ENCODE measurements around the gene PPIG. TPM values are rescaled to one million over a fixed set of nuclear protein-coding genes. Genes with fewer than 3 reads are reported as not detected.
"Not testable (repeated sequence)": the region's sequence is repeated elsewhere in the genome, so short reads cannot be mapped to it uniquely, and the experiment has no call there.

The PPIG gene
- total RNA-seq, 4 donors from 2014 or later = 33.3 to 58.8 (median 37.6) TPM

GRCh38 chr2:169579044-169579443, 5.1 kb upstream of the PPIG start:
- Histone ChIP-seq H3K27me3 (no peaks in the 10 kb centered on the region), H3K4me1 (no peaks in the 10 kb centered on the region), H3K36me3 (no peaks in the 10 kb centered on the region), H3K4me3 (no peak overlapping the region), H3K9me3 (no peaks in the 10 kb centered on the region), H3K27ac (no peak overlapping the region)
- WGBS, 2 donors (ENCODE audit: low coverage in 1 of 2) = 34 to 51% methylated on average over 6 of the region's 6 CpGs
- ATAC-seq = no peak
- TF ChIP-seq POLR2A (IDR thresholded peaks at IDR 0.05) (no peak), POLR2AphosphoS5 (IDR thresholded peaks at IDR 0.05) (no peak), CTCF (IDR thresholded peaks at IDR 0.05) (no peak), EP300 (IDR thresholded peaks at IDR 0.05) (no peak)

GRCh38 chr2:169582552-169583266, 1.4 kb upstream of the PPIG start:
- H3K36me3 ChIP-seq, H3K27ac ChIP-seq, H3K27me3 ChIP-seq, H3K9me3 ChIP-seq, ATAC-seq, H3K4me3 ChIP-seq: not testable (repeated sequence)
- H3K4me1 ChIP-seq = peaks cover 0 to 25% (median 15%) of the 10 kb centered on the region in 3 donors
- 98 to 100% methylated on average over 5 to 8 of the region's 10 CpGs for WGBS, 2 donors (ENCODE audit: low coverage in 1 of 2)

GRCh38 chr2:169583518-169583917, 633 bp upstream of the PPIG start:
- Histone ChIP-seq H3K27me3 (no peaks in the 10 kb centered on the region), H3K36me3 (no peaks in the 10 kb centered on the region), H3K4me3 (no peak overlapping the region), H3K4me1 (peaks cover 0 to 28% (median 15%) of the 10 kb centered on the region in 3 donors), H3K9me3 (no peaks in the 10 kb centered on the region), H3K27ac (peak overlapping the region in 3 of 4 donors; percentile 87 to 99 (median 99))
- TF ChIP-seq POLR2AphosphoS5 (IDR thresholded peaks at IDR 0.05) (no peak), POLR2A (IDR thresholded peaks at IDR 0.05) (no peak), CTCF (IDR thresholded peaks at IDR 0.05) (no peak), EP300 (IDR thresholded peaks at IDR 0.05) (no peak)
- WGBS, 2 donors (ENCODE audit: low coverage in 1 of 2) = 93 to 96% methylated on average over 4 to 5 of the region's 5 CpGs
- ATAC-seq = no peak

- ATAC-seq = no peak
- no peaks in the 10 kb centered on the region for H3K9me3 ChIP-seq
- TF ChIP-seq POLR2A (IDR thresholded peaks at IDR 0.05) (no peak), EP300 (IDR thresholded peaks at IDR 0.05) (no peak), CTCF (IDR thresholded peaks at IDR 0.05) (no peak), POLR2AphosphoS5 (IDR thresholded peaks at IDR 0.05) (no peak)
- no peaks in the 10 kb centered on the region for H3K36me3 ChIP-seq
- H3K4me3 ChIP-seq = peak overlapping the region; percentile 63 to 93
- no peaks in the 10 kb centered on the region for H3K27me3 ChIP-seq
- WGBS, 2 donors (ENCODE audit: low coverage in 1 of 2) = 12 to 17% methylated on average over 7 of the region's 7 CpGs
- H3K27ac ChIP-seq = peak overlapping the region; percentile 87 to 99 (median 98)
- peaks cover 0 to 33% (median 15%) of the 10 kb centered on the region in 3 donors for H3K4me1 ChIP-seq
Observed at GRCh38 chr2:169585673-169586072, 1.5 kb downstream of the PPIG start.

GRCh38 chr2:169590804-169591203, 6.7 kb downstream of the PPIG start:
- Histone ChIP-seq H3K27me3 (no peaks in the 10 kb centered on the region), H3K36me3 (no peaks in the 10 kb centered on the region), H3K27ac (no peak overlapping the region), H3K4me1 (peaks cover 0 to 41% (median 12%) of the 10 kb centered on the region in 3 donors), H3K9me3 (no peaks in the 10 kb centered on the region), H3K4me3 (no peak overlapping the region)
- ATAC-seq = no peak
- TF ChIP-seq POLR2A (IDR thresholded peaks at IDR 0.05) = no peak
- TF ChIP-seq CTCF (IDR thresholded peaks at IDR 0.05) = no peak
- no peak for TF ChIP-seq POLR2AphosphoS5 (IDR thresholded peaks at IDR 0.05)
- TF ChIP-seq EP300 (IDR thresholded peaks at IDR 0.05) = no peak
- WGBS, 2 donors (ENCODE audit: low coverage in 1 of 2) = 74 to 79% methylated on average over 7 to 8 of the region's 8 CpGs

- H3K9me3 ChIP-seq, H3K36me3 ChIP-seq, H3K4me1 ChIP-seq, H3K4me3 ChIP-seq, ATAC-seq, H3K27me3 ChIP-seq, H3K27ac ChIP-seq: not testable (repeated sequence)
- 92 to 98% methylated on average over 5 to 7 of the region's 7 CpGs for WGBS, 2 donors (ENCODE audit: low coverage in 1 of 2)
Observed at GRCh38 chr2:169596546-169596945, 12.4 kb downstream of the PPIG start.

All from gastroesophageal sphincter (tissue), 4 donors.